D721Med (cell line): ENCODE measurements around the gene ETV6.

Experiments used
- DNase-seq: peaks from one replicate; pipeline ENCODE4 v3.0.0; 2011; ENCODE audit warnings: low spot score; ENCODE audit not compliant: insufficient read length
- FAIRE-seq: peaks from 2 replicates; lab custom pipeline; 2011; peaks lifted over from hg19 to GRCh38; lab: Jason Lieb, UNC
- CTCF ChIP-seq: IDR thresholded peaks from 2 replicates; pipeline ENCODE4 v1.5.1; 2012; ENCODE audit warnings: mild to moderate bottlenecking, control low read depth; ENCODE audit not compliant: insufficient read depth; ENCODE audit errors: missing control alignments

ETV6 gene

DNA sequence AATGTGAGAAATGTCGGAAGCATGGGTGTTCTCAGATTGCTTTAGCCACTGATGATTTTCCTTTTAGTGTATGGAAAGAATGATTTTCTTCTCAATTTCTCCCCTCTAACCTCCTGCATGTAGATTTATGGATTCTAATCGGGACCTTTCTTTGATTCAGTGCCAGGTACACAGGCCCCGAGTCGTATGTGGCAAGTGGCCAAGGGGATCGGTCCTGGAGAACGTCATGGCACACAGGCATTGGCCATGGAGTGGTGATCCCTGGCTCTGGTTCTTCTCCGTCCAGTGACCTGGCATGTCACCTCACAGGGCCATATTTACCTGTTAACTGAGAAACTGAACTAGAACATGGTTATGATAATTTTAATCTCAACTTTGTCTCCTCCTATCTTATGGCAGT, 58.1 kb downstream of the ETV6 start:
- no peak for DNase-seq
- TF ChIP-seq CTCF: no peak
- no peak for FAIRE-seq

- DNase-seq: no peak
- TF ChIP-seq CTCF: no peak
- no peak for FAIRE-seq
Measured at GRCh38 chr12:11709513-11709912, 60.0 kb downstream of the ETV6 start.

DNA sequence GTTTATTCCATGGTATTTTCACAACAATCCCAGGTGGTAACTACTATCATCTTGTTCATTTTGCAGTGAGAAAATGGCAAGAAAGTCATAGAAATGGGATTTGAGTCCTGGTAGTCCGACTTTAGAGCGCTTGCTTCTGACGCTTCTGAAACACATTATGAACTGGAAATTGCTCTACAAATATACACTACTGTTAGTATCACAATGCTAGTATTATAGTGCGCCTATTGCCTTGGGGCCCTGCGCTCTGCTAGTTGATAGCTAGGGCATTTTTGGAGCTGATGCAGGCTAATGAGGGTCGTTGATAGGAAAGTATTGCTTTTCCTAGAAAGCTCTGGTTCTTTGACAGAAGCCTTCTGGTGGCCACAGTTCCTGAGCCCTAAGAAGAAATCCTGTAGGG, 61.0 kb downstream of the ETV6 start:
- DNase-seq: no peak
- FAIRE-seq: no peak
- no peak for TF ChIP-seq CTCF

DNA sequence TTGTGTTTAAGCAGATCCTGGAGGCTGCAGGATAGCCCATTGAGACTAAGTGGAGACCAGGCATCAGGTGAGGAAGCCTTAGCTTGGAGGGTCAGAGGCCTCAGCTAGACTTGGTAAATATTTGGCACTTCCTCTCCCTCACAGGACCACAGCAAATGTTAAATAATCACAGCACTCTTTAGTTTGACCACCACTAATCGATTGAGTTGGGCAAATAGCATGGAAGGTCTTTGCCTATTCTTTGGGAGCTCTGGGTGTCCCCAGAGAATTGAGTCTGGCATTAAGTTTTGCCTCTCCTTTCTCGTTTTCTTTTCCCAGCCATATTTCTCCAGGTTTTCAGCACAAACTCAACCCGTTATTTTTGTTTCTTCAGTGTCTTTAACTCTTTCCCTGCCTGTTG, 61.4 kb downstream of the ETV6 start:
- no peak for DNase-seq
- FAIRE-seq: no peak
- TF ChIP-seq CTCF: no peak

- FAIRE-seq (no peak), DNase-seq (no peak)
- no peak for TF ChIP-seq CTCF
Measured at GRCh38 chr12:11711651-11712327, 62.3 kb downstream of the ETV6 start.

GRCh38 chr12:11712491-11712890, 63.0 kb downstream of the ETV6 start:
- DNase-seq: no peak
- no peak for TF ChIP-seq CTCF
- FAIRE-seq: no peak

DNA sequence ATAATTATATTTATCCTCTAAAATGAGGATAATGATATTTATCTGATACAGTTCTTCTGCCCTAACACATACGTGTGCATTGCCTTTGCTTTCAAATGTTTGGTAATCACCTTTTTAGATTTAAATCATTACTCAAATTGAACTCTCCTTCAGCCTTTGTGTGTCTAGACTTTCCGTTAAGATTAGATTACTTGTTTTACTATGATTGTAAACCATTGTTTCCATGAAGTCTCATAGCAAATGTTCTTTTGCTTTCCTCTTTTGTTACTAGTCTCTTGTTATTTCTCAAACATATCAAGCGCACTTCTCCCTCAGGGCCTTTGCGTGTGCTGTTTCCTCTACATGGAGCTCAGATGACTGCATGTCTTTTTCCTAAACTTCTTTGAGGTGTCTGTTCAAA, 63.7 kb downstream of the ETV6 start:
- FAIRE-seq: no peak
- no peak for DNase-seq
- TF ChIP-seq CTCF: no peak
